Measurements from ENCODE around the gene RCSD1.

Gene RCSD1

GRCh38 chr1:167748906-167749305 lies 118.9 kb downstream of the RCSD1 start:
- Histone ChIP-seq H3K27me3 (ENCODE audit: low read depth, low read length) (no peaks in the 10 kb centered on the region), H2AFZ (ENCODE audit: low read depth, low read length) (no peak overlapping the region), H3K4me1 (ENCODE audit: low read length) (peaks cover 18% of the 10 kb centered on the region), H3K9ac (ENCODE audit: low read length) (no peak overlapping the region), H3K4me2 (ENCODE audit: low read length) (no peak overlapping the region), H4K20me1 (ENCODE audit: insufficient read depth, low read length) (peaks cover 9% of the 10 kb centered on the region; the same call in 1 of the 2 replicates), H3K79me2 (ENCODE audit: low read length) (peaks cover 64% of the 10 kb centered on the region), H3K27ac (ENCODE audit: low read length) (no peak overlapping the region), H3K36me3 (replicated peaks; ENCODE audit: low read depth, low read length) (no peaks in the 10 kb centered on the region), H3K4me3 (ENCODE audit: low read length) (no peak overlapping the region), H3K9me3 (ENCODE audit: insufficient read depth, low read length) (no peaks in the 10 kb centered on the region)
- TF ChIP-seq CTCF (IDR thresholded peaks at IDR 0.05; ENCODE audit: low read depth, low read length) (no peak), EZH2phosphoT487 (IDR thresholded peaks at IDR 0.05; ENCODE audit: low read depth) (no peak)

GRCh38 chr1:167749741-167750140 lies 119.7 kb downstream of the RCSD1 start:
- Histone ChIP-seq H3K79me2 (ENCODE audit: low read length) (peaks cover 68% of the 10 kb centered on the region), H4K20me1 (ENCODE audit: insufficient read depth, low read length) (peaks cover 7% of the 10 kb centered on the region; the same call in 1 of the 2 replicates), H3K4me3 (ENCODE audit: low read length) (no peak overlapping the region), H3K27ac (ENCODE audit: low read length) (no peak overlapping the region), H3K4me2 (ENCODE audit: low read length) (no peak overlapping the region), H3K9me3 (ENCODE audit: insufficient read depth, low read length) (no peaks in the 10 kb centered on the region), H3K4me1 (ENCODE audit: low read length) (peaks cover 18% of the 10 kb centered on the region), H3K36me3 (replicated peaks; ENCODE audit: low read depth, low read length) (no peaks in the 10 kb centered on the region), H3K9ac (ENCODE audit: low read length) (no peak overlapping the region), H2AFZ (ENCODE audit: low read depth, low read length) (no peak overlapping the region), H3K27me3 (ENCODE audit: low read depth, low read length) (no peaks in the 10 kb centered on the region)
- no peak for TF ChIP-seq CTCF (IDR thresholded peaks at IDR 0.05; ENCODE audit: low read depth, low read length)
- TF ChIP-seq EZH2phosphoT487 (IDR thresholded peaks at IDR 0.05; ENCODE audit: low read depth): no peak

- Histone ChIP-seq H3K9ac (ENCODE audit: low read length) (no peak overlapping the region), H3K27me3 (ENCODE audit: low read depth, low read length) (no peaks in the 10 kb centered on the region), H3K36me3 (replicated peaks; ENCODE audit: low read depth, low read length) (no peaks in the 10 kb centered on the region), H4K20me1 (ENCODE audit: insufficient read depth, low read length) (peaks cover 4% of the 10 kb centered on the region; the same call in 1 of the 2 replicates), H3K27ac (ENCODE audit: low read length) (no peak overlapping the region), H3K4me1 (ENCODE audit: low read length) (peaks cover 18% of the 10 kb centered on the region), H3K4me2 (ENCODE audit: low read length) (no peak overlapping the region), H3K79me2 (ENCODE audit: low read length) (peaks cover 67% of the 10 kb centered on the region), H3K9me3 (ENCODE audit: insufficient read depth, low read length) (no peaks in the 10 kb centered on the region), H3K4me3 (ENCODE audit: low read length) (no peak overlapping the region), H2AFZ (ENCODE audit: low read depth, low read length) (no peak overlapping the region)
- TF ChIP-seq EZH2phosphoT487 (IDR thresholded peaks at IDR 0.05; ENCODE audit: low read depth) (no peak), CTCF (IDR thresholded peaks at IDR 0.05; ENCODE audit: low read depth, low read length) (no peak)
These were observed 120.6 kb downstream of the RCSD1 start for GRCh38 chr1:167750641-167751040.

- TF ChIP-seq EZH2phosphoT487 (IDR thresholded peaks at IDR 0.05; ENCODE audit: low read depth) (no peak), CTCF (IDR thresholded peaks at IDR 0.05; ENCODE audit: low read depth, low read length) (no peak)
- Histone ChIP-seq H3K4me2 (ENCODE audit: low read length) (no peak overlapping the region), H3K27me3 (ENCODE audit: low read depth, low read length) (no peaks in the 10 kb centered on the region), H3K4me1 (ENCODE audit: low read length) (peaks cover 18% of the 10 kb centered on the region), H3K4me3 (ENCODE audit: low read length) (no peak overlapping the region), H3K27ac (ENCODE audit: low read length) (no peak overlapping the region), H3K79me2 (ENCODE audit: low read length) (peaks cover 66% of the 10 kb centered on the region), H3K9ac (ENCODE audit: low read length) (no peak overlapping the region), H3K36me3 (replicated peaks; ENCODE audit: low read depth, low read length) (no peaks in the 10 kb centered on the region), H4K20me1 (ENCODE audit: insufficient read depth, low read length) (peaks cover 4% of the 10 kb centered on the region; the same call in 1 of the 2 replicates), H2AFZ (ENCODE audit: low read depth, low read length) (no peak overlapping the region), H3K9me3 (ENCODE audit: insufficient read depth, low read length) (no peaks in the 10 kb centered on the region)
These were observed 121.6 kb downstream of the RCSD1 start for GRCh38 chr1:167751676-167752075.
